Colon (tissue), 2 donors: ENCODE measurements around the gene TLE4.
"Not testable (repeated sequence)": the region's sequence is repeated elsewhere in the genome, so short reads cannot be mapped to it uniquely, and the experiment has no call there.

Experiments
- FAIRE-seq: peaks from 2 replicates; lab custom pipeline; 2012; peaks lifted over from hg19 to GRCh38; lab: Jason Lieb, UNC
- donor health status: control.
- donor health status: control.

TLE4 gene

GRCh38 chr9:79571309-79572031 lies at the start of gene TLE4:
TLE4 (plus strand) TSS chr9:79571965; CDS start chr9:79572791, 826 bp downstream.
- FAIRE-seq, result peak; percentile 97

- no peak for FAIRE-seq
Observed at GRCh38 chr9:79522793-79523192, 49.0 kb upstream of the TLE4 start.

- no peak for FAIRE-seq
Observed at GRCh38 chr9:79524266-79524665, 47.5 kb upstream of the TLE4 start.

GRCh38 chr9:79526149-79526672 lies 45.6 kb upstream of the TLE4 start:
- no peak for FAIRE-seq

DNA sequence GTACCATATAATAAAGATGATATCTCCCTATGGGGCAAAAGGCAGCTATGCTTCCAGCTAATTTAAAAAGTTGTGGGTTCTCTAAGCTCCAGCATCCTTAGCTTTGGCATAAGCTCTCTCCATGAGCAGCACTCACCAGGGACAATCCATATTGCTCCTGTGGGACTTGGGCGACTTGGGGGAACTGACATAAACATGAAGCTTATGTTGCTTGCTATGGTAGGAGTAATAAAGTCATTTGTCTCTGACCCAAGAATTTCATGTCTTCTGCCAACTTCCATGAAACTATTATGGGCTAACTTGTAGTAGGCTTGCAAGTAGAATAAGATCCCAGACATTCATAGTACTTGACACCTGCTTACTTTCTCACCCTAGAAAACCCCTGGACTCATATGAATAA lies 36.2 kb upstream of the TLE4 start:
- no peak for FAIRE-seq

DNA sequence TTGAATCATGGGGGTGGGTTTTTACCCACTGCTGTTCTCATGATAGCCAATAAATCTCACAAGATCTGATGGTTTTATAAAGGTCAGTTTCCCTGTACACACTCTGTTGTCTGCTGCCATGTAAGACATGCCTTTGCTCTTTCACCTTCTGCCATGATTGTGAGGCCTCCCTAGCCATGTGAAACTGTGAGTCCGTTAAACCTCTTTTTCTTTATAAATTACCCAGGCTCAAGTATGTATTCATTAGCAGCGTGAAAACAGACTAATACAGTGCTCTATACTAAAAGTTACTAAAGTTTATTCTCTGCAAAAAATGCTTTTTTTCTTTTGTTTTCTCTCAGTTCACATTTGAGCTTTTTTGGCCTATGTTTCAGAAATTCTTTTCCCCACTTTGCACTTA lies 33.9 kb upstream of the TLE4 start:
- no peak for FAIRE-seq

DNA sequence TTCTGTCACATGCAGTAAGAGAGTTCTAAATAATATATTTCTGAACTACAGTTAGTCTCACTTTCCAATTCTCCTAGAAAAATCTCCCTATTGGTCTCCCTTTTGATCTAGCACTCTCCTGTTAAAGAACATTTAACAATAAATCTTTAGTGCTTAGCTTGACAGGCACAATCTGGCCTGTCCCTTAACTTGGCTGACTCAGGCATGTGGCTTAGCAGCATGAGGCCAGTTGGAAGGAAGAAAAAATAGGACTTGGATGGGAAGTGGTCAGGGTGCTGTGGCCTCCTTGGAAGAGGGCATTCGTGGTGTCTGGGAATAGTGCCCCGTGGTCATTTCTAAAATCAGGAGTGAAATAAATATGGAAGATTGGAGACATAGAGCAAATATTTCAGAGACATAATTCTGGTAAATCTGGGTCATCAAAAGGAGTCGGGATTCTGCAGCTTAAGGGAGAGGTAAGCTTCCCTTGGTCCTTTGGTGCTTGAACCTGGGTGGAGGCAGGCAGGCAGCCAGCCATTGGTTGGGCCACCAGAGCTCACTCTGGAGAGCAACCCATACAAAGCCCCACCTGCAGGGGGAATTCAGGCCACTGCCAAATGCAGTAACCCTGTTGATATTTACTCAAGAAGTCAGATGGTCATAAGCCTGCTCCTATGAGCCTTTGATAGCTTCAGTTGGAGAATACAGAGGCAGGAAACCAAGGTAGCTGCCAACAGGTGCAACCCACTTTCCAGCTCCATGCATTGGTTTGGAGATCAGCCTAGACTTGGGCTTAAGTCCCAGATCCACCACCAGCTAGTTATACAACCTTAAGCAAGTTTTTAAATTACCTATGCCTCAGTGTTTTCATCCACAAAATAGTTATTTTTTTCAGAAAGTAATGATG lies 28.8 kb upstream of the TLE4 start:
- FAIRE-seq, result no peak

DNA sequence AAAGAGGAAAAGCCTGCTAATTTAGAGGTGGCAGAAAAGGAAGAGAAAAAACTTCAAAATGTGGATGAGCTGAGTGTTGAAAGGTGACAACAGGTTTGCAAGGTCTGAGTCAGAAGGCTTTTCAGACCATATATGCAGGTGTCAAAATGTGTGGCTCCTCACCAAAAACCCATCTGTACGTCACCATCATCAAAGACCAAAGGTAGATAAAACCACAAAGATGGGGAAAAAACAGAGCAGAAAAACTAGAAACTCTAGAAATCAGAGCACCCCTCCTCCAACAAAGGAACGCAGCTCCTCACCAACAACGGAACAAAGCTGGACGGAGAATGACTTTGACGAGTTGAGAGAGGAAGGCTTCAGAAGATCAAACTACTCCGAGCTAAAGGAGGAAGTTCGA lies 27.4 kb upstream of the TLE4 start:
- not testable (repeated sequence) for FAIRE-seq

DNA sequence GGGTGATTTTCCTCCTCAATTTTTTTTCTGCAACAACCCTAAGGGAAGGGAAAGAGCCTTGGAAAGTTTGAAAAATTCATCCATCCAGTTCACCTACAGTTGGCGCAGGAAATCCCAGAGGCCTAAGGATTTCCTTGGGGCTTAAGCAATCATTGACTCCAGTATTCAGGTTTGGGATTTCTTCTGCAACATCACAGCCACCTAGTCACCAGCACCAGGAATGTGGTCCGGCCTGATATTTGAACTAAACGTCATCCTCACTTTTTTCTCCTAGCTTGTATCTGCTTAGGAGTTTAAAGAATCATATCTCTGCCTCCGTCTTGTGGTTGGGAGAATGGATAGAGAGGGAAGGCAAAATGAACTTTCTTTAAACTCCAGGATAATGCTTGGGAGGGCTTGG lies 20.2 kb upstream of the TLE4 start:
- FAIRE-seq, result no peak

GRCh38 chr9:79551994-79552393 lies 19.8 kb upstream of the TLE4 start:
- FAIRE-seq, result no peak

GRCh38 chr9:79555474-79556089 lies 16.2 kb upstream of the TLE4 start:
- FAIRE-seq, result no peak

GRCh38 chr9:79559495-79560181 lies 12.1 kb upstream of the TLE4 start:
- no peak for FAIRE-seq

- no peak for FAIRE-seq
Observed at GRCh38 chr9:79562749-79563386, 8.9 kb upstream of the TLE4 start.

DNA sequence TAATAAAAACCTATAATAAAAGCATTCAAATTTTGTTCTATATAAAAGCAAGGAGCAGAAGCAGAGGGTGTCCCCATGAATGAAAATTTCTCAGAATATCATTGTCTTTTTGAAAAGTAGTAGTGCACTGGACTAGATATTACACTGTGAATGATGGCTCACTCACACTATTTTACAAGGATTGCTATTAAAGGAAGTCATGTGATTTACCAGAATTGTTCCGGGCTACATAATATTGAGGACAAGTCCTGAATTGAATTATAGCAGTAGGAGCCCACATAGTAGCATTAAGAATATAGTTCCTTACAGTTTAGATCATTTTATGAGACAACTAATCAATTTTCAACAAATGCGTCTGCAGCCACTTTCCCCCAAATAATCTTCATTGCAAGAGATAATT lies 7.7 kb upstream of the TLE4 start:
- FAIRE-seq, result no peak

DNA sequence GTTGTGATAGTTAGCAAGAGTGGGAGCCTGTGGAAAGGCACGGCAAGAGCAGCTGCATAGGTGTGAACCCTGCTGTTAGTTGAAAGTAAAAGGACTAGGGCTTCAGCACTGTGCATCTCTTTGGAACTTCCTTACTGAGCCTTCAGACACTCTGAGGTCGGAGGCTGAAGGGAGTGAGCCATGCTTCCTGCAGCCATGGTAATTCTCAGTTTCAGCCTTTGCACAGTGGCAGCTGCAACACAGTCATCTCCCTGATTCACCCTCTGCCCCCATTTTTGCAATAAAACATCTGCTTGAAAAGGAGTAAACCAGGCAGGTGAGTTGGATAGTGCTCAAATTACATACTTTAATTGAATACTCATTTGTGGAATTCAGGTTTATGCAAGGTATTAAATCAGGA lies 6.5 kb upstream of the TLE4 start:
- no peak for FAIRE-seq

DNA sequence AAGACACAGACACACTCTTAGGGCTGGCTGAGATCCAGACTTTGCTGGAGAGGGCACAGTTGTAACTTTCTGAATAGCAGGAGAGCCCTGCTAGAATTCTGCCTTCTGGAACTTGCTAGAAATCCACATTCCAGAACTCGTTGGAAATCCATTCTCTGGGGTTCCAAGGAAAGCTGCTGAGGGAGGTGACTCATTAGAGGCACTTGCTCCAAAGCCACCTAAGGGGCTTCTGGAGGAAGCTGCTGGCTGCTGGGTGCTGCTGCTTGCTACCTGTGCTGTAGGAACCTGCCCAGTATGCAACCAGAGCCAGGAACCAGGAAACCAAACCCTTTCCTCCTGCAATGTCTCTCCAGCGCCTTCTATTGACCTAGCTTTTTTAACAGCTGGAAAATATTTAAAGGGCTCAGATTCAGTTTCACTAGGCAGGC lies 4.1 kb upstream of the TLE4 start:
- no peak for FAIRE-seq

DNA sequence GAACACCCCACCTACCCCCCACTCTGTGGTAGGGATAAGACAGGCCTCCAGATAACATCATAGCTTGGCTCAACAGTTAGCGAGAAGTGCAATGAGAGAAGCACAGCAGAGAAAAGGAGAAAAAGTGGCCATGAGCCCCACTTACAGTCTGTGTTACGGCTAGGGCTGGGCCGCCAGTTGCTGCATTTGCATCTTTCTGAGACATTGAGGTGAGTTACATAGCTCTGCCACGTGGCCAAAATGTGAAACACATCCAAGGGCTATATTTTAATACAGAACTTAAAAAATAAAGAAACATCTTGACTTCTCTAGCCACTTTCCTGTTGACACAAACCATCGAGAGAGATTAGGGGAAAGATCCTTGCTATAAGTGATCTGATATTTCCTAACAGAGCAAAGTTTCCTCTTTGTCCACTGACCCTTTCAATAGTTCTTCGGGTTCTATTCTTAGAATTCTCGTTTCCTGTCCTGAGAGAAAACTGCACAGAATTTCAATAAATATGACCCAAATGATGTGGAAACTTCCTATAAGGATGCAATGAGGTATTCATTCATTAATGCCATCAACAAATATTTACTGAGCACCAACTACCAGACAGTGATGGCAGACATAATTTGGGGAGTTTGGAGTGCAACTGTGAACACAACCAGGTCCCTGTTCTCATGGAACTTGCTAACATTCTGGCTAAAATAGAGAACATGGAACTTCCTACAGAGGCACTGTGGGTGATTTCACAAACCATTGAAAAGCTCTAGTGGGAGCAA lies 3.2 kb upstream of the TLE4 start:
- FAIRE-seq, result no peak

- no peak for FAIRE-seq
Observed at GRCh38 chr9:79569814-79570447, 1.8 kb upstream of the TLE4 start.

DNA sequence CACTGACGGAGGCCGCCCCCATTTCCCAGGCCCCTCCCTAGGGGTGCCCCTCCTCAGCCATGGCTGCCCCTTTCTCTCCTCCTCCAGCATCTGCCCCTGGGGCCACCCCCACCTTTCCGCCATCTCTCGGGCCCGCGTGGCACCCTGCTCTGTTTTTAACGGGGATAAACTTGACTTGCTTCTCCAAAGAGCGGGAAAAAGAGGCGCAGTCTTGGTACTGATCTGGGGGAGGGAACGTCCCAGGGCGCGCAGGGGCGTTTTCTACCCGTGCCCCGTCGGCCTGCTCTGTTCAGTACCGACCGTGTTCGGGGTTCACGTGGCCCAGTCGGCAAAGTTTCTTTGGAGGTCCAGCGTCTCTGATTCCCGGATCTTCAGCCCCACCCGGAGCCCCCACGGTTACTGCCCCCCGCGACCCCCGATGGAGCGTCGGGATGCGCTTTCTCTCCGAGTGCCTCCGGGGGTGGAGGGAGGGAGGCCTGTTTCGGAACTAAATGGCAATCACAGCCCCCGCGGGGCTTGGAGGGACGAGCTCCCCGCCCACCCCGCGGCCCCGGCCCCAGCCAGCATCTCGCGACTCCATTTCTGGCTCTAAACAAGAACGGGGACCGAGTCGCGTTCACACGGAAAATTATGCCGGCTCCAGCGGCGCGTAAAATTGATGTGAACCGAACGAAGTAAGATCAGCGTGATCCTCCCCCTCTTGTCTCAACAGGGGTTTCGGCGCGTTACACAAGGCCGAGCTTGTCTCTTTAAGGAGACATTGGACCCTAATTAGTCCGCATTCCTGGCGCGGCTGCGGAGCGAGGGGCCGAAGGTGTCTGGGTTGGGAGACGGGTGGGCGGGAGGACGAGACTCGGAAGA lies 1.1 kb upstream of the TLE4 start:
- no peak for FAIRE-seq
